Measurements from ENCODE around the gene RORB. TPM values are rescaled to one million over a fixed set of nuclear protein-coding genes. Genes with fewer than 3 reads are reported as not detected.

The RORB gene
- total RNA-seq, 1 experiment from 2014 or later, result 8.7 TPM

- no peak for TF ChIP-seq ZNF532 (CRISPR knock-in tag; IDR thresholded peaks at IDR 0.05; ENCODE audit: borderline replicate concordance)
- TF ChIP-seq FOXJ3 (CRISPR knock-in tag; IDR thresholded peaks at IDR 0.05; ENCODE audit: borderline replicate concordance), result no peak
- no peak for TF ChIP-seq TCF7 (CRISPR knock-in tag; IDR thresholded peaks at IDR 0.05; ENCODE audit: low read depth)
- TF ChIP-seq, protein P1, sequence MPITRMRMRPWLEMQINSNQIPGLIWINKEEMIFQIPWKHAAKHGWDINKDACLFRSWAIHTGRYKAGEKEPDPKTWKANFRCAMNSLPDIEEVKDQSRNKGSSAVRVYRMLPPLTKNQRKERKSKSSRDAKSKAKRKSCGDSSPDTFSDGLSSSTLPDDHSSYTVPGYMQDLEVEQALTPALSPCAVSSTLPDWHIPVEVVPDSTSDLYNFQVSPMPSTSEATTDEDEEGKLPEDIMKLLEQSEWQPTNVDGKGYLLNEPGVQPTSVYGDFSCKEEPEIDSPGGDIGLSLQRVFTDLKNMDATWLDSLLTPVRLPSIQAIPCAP (CRISPR knock-in tag; IDR thresholded peaks at IDR 0.05), result no peak
- TF ChIP-seq CBFB (CRISPR knock-in tag; IDR thresholded peaks at IDR 0.05; ENCODE audit: low read depth), result no peak
Measured at GRCh38 chr9:74711341-74711740, 214.2 kb downstream of the RORB start (continued).

DNA sequence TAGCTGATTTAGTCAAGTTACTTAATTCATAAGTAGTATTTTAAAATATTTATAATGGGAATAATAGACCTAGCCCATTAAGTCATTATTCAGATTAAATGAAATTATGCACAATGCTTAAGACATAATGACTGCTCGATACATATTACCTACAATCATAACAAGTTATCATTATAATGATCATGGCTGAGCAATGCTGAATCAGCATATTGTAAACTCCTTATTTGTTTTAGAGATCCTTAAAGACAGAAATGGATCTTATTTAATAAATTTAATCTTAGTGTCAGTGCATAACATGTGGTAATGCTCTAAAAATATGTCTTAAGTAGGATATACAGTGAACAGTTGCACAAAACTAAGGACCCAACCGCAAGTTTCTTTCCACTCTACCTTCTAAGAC, 221.6 kb downstream of the RORB start:
- no peak for DNase-seq (ENCODE audit: low spot score)
- peaks cover 5% of the 10 kb centered on the region for H3K9me3 Mint-ChIP-seq
- ATAC-seq, result no peak
- CTCF ChIA-PET, result no interaction called here
- POLR2A ChIA-PET, result no interaction called here
- H3K36me3 Mint-ChIP-seq, result no peaks in the 10 kb centered on the region
- no peaks in the 10 kb centered on the region for H3K27me3 Mint-ChIP-seq (ENCODE audit: low read depth)
- peaks cover 4% of the 10 kb centered on the region; the same call in 1 of the 2 replicates for H3K4me1 Mint-ChIP-seq
- no peak overlapping the region for H3K27ac Mint-ChIP-seq
- TF ChIP-seq HMGA2 (CRISPR knock-in tag; IDR thresholded peaks at IDR 0.05) (no peak), ATF3 (CRISPR knock-in tag; conservative IDR thresholded peaks at IDR 0.05) (no peak), CREB1 (CRISPR knock-in tag; IDR thresholded peaks at IDR 0.05) (no peak), ZSCAN18 (CRISPR knock-in tag; IDR thresholded peaks at IDR 0.05) (no peak), ZNF671 (CRISPR knock-in tag; IDR thresholded peaks at IDR 0.05) (no peak), GRHL2 (CRISPR knock-in tag; IDR thresholded peaks at IDR 0.05; ENCODE audit: insufficient replicate concordance, severe bottlenecking) (no peak)
- H3K4me3 Mint-ChIP-seq, result no peak overlapping the region

- DNase-seq (ENCODE audit: low spot score) (no peak), ATAC-seq (no peak)
- H3K4me3 Mint-ChIP-seq, result no peak overlapping the region
- H3K27ac Mint-ChIP-seq, result no peak overlapping the region
- H3K4me1 Mint-ChIP-seq, result peaks cover 4% of the 10 kb centered on the region; the same call in 1 of the 2 replicates
- TF ChIP-seq, protein P2, sequence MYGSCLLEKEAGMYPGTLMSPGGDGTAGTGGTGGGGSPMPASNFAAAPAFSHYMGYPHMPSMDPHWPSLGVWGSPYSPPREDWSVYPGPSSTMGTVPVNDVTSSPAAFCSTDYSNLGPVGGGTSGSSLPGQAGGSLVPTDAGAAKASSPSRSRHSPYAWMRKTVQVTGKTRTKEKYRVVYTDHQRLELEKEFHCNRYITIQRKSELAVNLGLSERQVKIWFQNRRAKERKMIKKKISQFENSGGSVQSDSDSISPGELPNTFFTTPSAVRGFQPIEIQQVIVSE (CRISPR knock-in tag; IDR thresholded peaks at IDR 0.05; ENCODE audit: borderline replicate concordance), result no peak
- TF ChIP-seq, protein P3, sequence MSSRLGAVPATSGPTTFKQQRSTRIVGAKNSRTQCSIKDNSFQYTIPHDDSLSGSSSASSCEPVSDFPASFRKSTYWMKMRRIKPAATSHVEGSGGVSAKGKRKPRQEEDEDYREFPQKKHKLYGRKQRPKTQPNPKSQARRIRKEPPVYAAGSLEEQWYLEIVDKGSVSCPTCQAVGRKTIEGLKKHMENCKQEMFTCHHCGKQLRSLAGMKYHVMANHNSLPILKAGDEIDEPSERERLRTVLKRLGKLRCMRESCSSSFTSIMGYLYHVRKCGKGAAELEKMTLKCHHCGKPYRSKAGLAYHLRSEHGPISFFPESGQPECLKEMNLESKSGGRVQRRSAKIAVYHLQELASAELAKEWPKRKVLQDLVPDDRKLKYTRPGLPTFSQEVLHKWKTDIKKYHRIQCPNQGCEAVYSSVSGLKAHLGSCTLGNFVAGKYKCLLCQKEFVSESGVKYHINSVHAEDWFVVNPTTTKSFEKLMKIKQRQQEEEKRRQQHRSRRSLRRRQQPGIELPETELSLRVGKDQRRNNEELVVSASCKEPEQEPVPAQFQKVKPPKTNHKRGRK (CRISPR knock-in tag; IDR thresholded peaks at IDR 0.05; ENCODE audit: borderline replicate concordance), result no peak
- TF ChIP-seq, protein P4, sequence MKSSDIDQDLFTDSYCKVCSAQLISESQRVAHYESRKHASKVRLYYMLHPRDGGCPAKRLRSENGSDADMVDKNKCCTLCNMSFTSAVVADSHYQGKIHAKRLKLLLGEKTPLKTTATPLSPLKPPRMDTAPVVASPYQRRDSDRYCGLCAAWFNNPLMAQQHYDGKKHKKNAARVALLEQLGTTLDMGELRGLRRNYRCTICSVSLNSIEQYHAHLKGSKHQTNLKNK (CRISPR knock-in tag; IDR thresholded peaks at IDR 0.05), result no peak
- TF ChIP-seq ZBTB43 (CRISPR knock-in tag; IDR thresholded peaks at IDR 0.05) (no peak), JAZF1 (CRISPR knock-in tag; IDR thresholded peaks at IDR 0.05) (no peak), CREB1 (CRISPR knock-in tag; IDR thresholded peaks at IDR 0.05) (no peak), CREM (CRISPR knock-in tag; IDR thresholded peaks at IDR 0.05) (no peak), ERG (CRISPR knock-in tag; IDR thresholded peaks at IDR 0.05) (no peak), ZNF671 (CRISPR knock-in tag; IDR thresholded peaks at IDR 0.05) (no peak), SMAD4 (CRISPR knock-in tag; IDR thresholded peaks at IDR 0.05) (no peak)
- no peaks in the 10 kb centered on the region for H3K27me3 Mint-ChIP-seq (ENCODE audit: low read depth)
- H3K9me3 Mint-ChIP-seq, result peaks cover 5% of the 10 kb centered on the region
- ChIA-PET CTCF (no interaction called here), POLR2A (no interaction called here)
- no peaks in the 10 kb centered on the region for H3K36me3 Mint-ChIP-seq
Measured at GRCh38 chr9:74719306-74719705, 222.2 kb downstream of the RORB start.
